Adipocyte (in vitro differentiated cells): ENCODE results near the gene RAP2A.

Source experiments
- DNase-seq: peaks from one replicate; pipeline ENCODE4 v3.0.0-alpha.2; 2015; ENCODE audit warnings: low read depth
- H3K27me3 ChIP-seq: replicated peaks from 2 replicates; pipeline ENCODE4 v1.7.0; 2013; ENCODE audit warnings: mild to moderate bottlenecking, low read length, moderate library complexity; ENCODE audit not compliant: control insufficient read depth, insufficient read depth
- H3K36me3 ChIP-seq: 2 replicates; pipeline ENCODE4 v1.7.0; 2013; ENCODE audit warnings: low read length, mild to moderate bottlenecking, moderate library complexity; ENCODE audit not compliant: control insufficient read depth, insufficient read depth, severe bottlenecking
- H3K4me1 ChIP-seq: 2 replicates; pipeline ENCODE4 v1.7.0; 2013; ENCODE audit warnings: mild to moderate bottlenecking, low read length, moderate library complexity; ENCODE audit not compliant: control insufficient read depth, insufficient read depth
- H3K4me3 ChIP-seq: 2 replicates; pipeline ENCODE4 v1.7.0; 2013; ENCODE audit warnings: mild to moderate bottlenecking, low read length, moderate library complexity
- H3K9ac ChIP-seq: 2 replicates; pipeline ENCODE4 v1.7.0; 2013; ENCODE audit warnings: mild to moderate bottlenecking, low read length, moderate library complexity
- H3K9me3 ChIP-seq: 2 replicates; pipeline ENCODE4 v1.7.0; 2013; ENCODE audit warnings: mild to moderate bottlenecking, low read length, moderate library complexity; ENCODE audit not compliant: control insufficient read depth

Gene RAP2A

DNA sequence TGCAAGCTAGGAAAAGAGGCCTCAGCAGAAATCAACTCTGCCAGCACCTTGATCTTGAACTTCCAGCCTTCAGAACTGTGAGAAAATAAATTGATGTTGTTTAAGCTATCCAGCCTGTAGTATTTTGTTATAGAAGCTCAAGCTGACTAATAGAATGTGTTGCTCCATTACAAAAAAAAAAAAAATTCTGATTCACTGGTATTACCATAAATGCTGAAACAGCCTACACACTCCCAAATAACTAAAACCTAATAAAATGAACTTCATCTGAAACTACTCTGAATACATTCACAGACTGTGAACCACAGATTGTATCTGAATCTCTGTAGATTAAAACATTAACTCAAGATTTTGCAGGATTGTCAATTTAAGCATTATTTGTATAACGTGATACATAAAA, 49.5 kb downstream of the RAP2A start:
- H3K27me3 ChIP-seq = no peaks in the 10 kb centered on the region
- H3K36me3 ChIP-seq = no peaks in the 10 kb centered on the region
- no peak for DNase-seq
- no peak overlapping the region for H3K4me3 ChIP-seq
- H3K9me3 ChIP-seq = no peaks in the 10 kb centered on the region
- H3K9ac ChIP-seq = no peak overlapping the region
- H3K4me1 ChIP-seq = peaks cover 4% of the 10 kb centered on the region

DNA sequence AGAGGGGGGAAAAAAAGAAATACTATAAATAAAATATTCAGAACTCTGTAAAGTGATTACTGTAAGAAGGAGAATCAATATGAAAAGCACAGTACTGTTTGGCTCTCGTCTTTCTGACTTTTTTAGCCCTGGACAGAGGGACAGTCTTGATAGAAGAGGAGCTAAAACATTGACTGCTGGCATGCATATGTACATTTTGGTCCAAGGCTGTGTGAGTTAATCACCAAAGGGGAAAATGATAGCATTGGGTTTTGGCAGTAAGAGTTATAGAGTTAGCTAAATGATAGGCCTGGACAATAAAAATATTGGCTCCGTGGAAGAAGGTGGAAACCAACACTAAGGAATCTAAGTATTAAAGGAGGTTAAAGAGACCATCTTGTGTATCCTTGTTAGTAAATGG, 50.3 kb downstream of the RAP2A start:
- Histone ChIP-seq H3K9me3 (no peaks in the 10 kb centered on the region), H3K9ac (no peak overlapping the region), H3K4me3 (no peak overlapping the region), H3K36me3 (no peaks in the 10 kb centered on the region), H3K4me1 (peaks cover under 1% of the 10 kb centered on the region), H3K27me3 (no peaks in the 10 kb centered on the region)
- no peak for DNase-seq

DNA sequence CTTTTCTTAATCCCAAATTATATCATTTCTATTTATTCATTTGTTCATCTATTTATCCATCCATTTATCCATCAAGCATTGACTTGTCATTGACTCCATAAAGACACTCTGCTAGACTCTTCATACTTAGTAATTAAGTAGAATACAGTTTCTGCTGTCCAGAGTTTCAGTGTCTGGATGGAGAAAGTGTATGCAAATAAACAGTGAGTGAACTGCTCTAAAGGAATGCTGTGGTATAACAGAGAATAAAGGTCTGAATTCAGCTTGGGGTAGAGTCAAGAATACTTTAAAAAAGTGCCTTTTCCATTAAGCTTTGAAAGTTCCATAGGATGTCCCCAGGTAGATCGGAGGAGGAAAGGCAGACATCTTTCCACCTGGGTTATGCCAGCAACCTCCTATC, 51.4 kb downstream of the RAP2A start:
- Histone ChIP-seq H3K4me1 (no peaks in the 10 kb centered on the region), H3K4me3 (no peak overlapping the region), H3K9me3 (peaks cover 3% of the 10 kb centered on the region), H3K36me3 (no peaks in the 10 kb centered on the region), H3K27me3 (no peaks in the 10 kb centered on the region), H3K9ac (no peak overlapping the region)
- DNase-seq = no peak

DNA sequence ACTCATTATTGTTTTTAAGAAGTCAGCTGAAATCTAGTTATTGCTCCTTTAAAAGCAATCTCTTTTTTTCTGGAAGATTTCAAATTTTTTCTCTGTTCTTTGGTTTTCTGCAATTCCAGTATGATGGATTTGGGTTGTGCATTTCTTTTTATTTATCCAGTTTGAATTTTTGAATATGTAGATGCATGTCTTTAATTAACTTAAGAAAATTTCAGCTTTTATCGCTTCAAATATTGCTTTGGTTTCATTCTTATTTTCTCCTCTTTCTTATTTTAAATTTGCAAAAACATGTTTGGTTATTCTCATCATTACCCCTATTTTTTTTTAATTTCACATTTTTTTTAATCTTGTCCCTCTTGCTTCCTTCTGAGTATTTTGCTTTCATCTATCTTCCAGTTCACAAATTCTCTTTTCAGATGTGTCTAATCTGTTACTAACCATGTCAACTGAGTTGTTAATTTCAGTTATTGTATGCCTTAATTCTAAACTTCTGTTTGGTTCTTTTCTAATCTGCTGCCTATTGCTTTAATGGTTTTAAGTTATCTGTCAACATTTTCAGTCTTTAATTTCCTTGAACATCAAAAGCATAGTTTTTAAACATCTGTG, 56.8 kb downstream of the RAP2A start:
- H3K4me1 ChIP-seq = no peaks in the 10 kb centered on the region
- peaks cover 14% of the 10 kb centered on the region for H3K9me3 ChIP-seq
- H3K36me3 ChIP-seq = no peaks in the 10 kb centered on the region
- H3K27me3 ChIP-seq = no peaks in the 10 kb centered on the region
- DNase-seq = no peak
- no peak overlapping the region for H3K9ac ChIP-seq
- no peak overlapping the region for H3K4me3 ChIP-seq

DNA sequence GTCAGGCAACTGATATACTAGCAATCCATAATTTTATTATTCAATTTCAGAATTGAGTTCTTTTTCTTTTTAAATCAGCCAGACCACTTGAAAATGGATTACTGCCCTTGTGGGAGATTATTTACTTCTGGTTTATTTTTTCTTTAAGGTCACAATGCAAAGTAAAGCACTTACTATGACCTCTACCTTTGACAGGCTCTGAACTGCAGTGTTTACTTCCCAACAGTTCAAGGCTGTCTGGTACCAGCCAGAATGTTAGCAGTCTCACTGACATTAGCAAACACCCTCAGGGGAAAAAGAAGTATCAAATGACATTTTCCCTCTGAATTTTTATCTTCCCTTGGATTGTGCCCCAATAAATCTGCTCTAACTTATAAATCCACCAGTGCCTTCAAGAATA, 57.5 kb downstream of the RAP2A start:
- H3K4me3 ChIP-seq = no peak overlapping the region
- H3K9me3 ChIP-seq = peaks cover 14% of the 10 kb centered on the region
- H3K27me3 ChIP-seq = no peaks in the 10 kb centered on the region
- H3K36me3 ChIP-seq = no peaks in the 10 kb centered on the region
- H3K4me1 ChIP-seq = no peaks in the 10 kb centered on the region
- DNase-seq = no peak
- H3K9ac ChIP-seq = no peak overlapping the region

DNA sequence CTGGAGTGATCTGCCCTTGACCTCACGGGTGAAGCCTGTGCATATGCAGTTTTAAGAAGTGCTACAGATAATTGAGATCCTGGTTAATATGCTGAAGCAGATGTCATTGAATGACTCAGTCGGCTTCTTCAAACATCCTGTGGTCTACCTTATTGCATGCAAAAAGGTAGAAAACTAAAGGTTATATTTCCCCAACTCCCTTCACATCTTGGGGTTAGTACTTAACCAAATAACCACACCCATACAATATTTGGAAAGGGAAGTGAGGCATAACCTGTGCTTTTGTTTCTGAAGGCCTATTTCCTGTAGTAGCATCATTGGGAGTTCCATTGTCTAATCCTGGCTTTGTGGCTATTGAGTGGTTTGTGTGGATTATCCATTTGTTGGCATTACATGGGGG, 58.3 kb downstream of the RAP2A start:
- Histone ChIP-seq H3K9ac (no peak overlapping the region), H3K27me3 (no peaks in the 10 kb centered on the region), H3K9me3 (peaks cover 14% of the 10 kb centered on the region), H3K4me3 (no peak overlapping the region), H3K36me3 (no peaks in the 10 kb centered on the region), H3K4me1 (peaks cover 4% of the 10 kb centered on the region)
- no peak for DNase-seq

DNA sequence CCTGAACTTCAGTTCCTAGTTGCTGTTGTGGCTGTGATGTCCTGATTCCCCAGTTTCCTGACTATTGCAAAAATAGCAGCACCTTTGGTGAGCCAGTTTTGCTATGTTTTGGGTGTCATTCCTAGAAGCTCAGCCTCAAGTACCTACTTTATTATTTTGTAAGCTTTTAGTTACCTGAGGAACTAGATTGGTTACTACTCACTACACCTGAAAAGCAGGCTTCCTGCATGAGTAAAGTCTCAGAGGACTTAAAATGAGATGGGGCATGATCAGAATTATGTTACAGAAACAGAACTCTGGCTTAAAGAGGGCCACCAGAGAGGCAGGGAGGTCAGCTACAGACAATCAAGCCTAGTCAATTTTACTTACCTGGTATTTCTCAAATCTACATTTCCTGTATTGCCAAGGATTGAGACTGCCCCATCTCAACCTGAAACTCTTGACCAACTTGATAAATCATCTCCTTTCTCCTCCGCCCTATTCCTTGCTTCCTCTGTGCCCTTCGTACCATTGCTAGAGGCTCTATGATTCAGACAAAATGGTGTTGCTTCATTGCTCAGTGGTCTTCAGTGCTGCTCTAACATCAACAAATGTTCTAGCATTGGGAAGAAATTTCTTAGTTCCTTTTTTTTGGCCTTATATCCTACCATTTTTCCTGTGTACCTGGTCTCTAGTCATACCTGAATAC, 58.9 kb downstream of the RAP2A start:
- no peak overlapping the region for H3K4me3 ChIP-seq
- peaks cover 4% of the 10 kb centered on the region for H3K4me1 ChIP-seq
- H3K27me3 ChIP-seq = no peaks in the 10 kb centered on the region
- DNase-seq = no peak
- peaks cover 14% of the 10 kb centered on the region for H3K9me3 ChIP-seq
- H3K36me3 ChIP-seq = no peaks in the 10 kb centered on the region
- H3K9ac ChIP-seq = no peak overlapping the region

DNA sequence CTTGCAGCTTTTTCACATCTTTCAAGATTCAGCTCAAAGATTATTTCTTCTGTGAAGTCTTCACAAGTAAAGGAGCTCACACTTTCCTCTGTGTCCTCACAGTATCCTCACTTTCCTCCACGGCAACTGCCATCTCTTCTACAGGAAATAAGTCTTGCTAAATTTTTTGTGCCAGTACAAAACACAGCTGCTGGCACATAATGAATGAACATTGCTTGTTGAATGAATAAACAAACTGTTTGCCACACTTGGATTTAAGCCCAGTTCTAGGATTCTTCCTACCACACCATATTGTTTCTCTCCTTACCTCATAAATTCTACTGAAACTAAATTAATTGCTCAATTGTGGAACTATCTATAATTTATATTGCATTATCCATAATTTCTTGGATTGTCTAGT, 59.5 kb downstream of the RAP2A start:
- Histone ChIP-seq H3K9ac (no peak overlapping the region), H3K27me3 (no peaks in the 10 kb centered on the region), H3K4me3 (no peak overlapping the region), H3K9me3 (peaks cover 14% of the 10 kb centered on the region), H3K4me1 (peaks cover 4% of the 10 kb centered on the region), H3K36me3 (no peaks in the 10 kb centered on the region)
- DNase-seq = no peak

DNA sequence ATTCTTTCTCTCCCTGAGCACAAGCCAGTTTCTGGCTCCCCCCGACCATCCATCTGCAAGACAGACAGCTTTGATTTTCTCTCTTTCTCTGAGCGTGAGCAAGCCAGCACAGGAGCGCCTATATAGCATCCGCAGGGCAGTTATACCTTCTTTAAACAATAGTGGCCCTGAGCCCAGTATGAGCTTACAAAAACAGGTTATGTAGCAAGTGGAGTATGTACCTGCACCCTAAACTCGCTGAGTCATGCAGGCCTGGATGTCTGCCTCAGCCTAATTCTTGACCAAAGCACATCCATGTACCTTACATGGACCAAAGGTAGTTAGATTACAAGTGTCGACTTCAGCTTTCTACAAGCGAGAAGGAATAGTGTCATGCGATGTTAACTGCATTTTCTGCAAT, 61.7 kb downstream of the RAP2A start:
- Histone ChIP-seq H3K36me3 (no peaks in the 10 kb centered on the region), H3K4me3 (no peak overlapping the region), H3K4me1 (peaks cover 4% of the 10 kb centered on the region), H3K27me3 (no peaks in the 10 kb centered on the region), H3K9me3 (peaks cover 7% of the 10 kb centered on the region), H3K9ac (no peak overlapping the region)
- no peak for DNase-seq

DNA sequence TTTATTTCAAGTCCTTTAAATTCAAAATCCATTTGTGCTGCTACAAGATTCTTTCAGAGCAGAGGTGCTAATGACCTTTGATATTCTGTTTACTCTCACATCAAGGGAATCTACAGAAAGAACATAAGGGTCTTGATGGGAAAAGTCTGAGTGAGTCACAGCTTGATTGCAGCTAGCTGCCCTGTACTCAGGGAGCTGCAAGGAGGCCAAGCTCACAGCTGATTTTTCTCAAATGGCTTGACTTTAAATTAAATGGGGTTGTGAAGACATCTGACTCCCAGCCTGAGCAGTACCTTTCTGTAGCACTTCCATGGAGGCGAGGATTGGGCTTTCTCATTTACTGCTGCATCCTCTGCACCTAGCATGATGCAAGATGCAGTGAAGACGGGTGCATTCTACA, 62.5 kb downstream of the RAP2A start:
- peaks cover 4% of the 10 kb centered on the region for H3K4me1 ChIP-seq
- H3K27me3 ChIP-seq = no peaks in the 10 kb centered on the region
- H3K9me3 ChIP-seq = no peaks in the 10 kb centered on the region
- no peak overlapping the region for H3K9ac ChIP-seq
- H3K4me3 ChIP-seq = no peak overlapping the region
- H3K36me3 ChIP-seq = no peaks in the 10 kb centered on the region
- no peak for DNase-seq

DNA sequence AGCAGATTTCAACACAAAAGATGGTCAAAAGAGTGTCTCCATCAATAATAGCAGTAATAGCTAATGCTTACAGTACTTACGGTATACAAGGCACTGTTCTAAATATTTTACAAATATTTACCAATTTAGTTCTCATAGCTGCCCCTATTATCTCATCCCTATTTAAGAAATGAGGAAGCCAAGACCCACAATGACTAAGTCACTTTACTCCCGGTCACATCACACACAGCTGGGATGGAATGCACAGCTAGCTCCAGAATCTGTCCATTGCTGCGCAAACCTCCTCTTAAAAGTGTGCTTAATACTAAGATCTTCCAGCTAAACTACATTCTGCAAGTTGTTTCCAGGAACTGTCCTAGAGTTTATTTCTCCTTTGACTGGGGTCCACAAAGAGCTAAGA, 63.4 kb downstream of the RAP2A start:
- Histone ChIP-seq H3K9ac (no peak overlapping the region), H3K4me1 (peaks cover 11% of the 10 kb centered on the region), H3K27me3 (no peaks in the 10 kb centered on the region), H3K36me3 (no peaks in the 10 kb centered on the region), H3K9me3 (no peaks in the 10 kb centered on the region), H3K4me3 (no peak overlapping the region)
- DNase-seq = no peak

DNA sequence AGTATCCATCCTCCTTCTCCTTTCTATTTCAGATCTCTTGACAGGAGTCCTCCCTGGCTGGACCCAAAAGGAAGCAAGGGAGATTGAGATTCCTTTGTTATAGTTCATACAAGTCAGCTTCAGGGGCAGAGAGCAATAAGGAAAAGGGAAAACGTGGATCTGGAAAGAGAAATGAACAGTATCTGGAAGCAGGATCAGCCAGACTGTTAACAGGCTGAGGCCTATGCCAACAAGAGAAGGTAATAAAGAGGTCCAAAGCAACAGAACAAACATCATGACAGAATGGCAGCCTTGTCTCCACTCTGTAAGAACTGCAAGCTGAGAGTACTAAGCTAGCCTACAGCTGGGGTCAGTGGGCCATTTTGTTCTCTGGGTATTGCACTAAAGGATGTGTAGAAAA, 64.5 kb downstream of the RAP2A start:
- H3K36me3 ChIP-seq = no peaks in the 10 kb centered on the region
- H3K4me1 ChIP-seq = peaks cover 21% of the 10 kb centered on the region
- H3K9ac ChIP-seq = no peak overlapping the region
- no peak for DNase-seq
- no peaks in the 10 kb centered on the region for H3K9me3 ChIP-seq
- no peaks in the 10 kb centered on the region for H3K27me3 ChIP-seq
- H3K4me3 ChIP-seq = no peak overlapping the region
